Left colon (tissue), 2 donors: ENCODE data around the gene ARMC2. TPM values are rescaled to one million over a fixed set of nuclear protein-coding genes. Genes with fewer than 3 reads are reported as not detected.
"Not testable (repeated sequence)": the region's sequence is repeated elsewhere in the genome, so short reads cannot be mapped to it uniquely, and the experiment has no call there.

Source experiments
- ATAC-seq: fragments of 200-7000 bp; cut with Tn5 transposase; one replicate; pipeline ENCODE4 v1.9.1; 2020; ENCODE audit warnings: mild to moderate bottlenecking, moderate library complexity
- DNase-seq, 2 donors: peaks; one replicate each; pipeline ENCODE4 v3.0.0-alpha.2; 2020
- intact Hi-C, 2 donors: fragments of 100-400 bp; cut with DNase I in 1 of 2; cut with micrococcal nuclease in 1 of 2; formaldehyde crosslinking; loops; one replicate each; pipeline versions ENCODE4 v1.11.2 to v1.14.0; 2022; cut with DNase I, micrococcal nuclease
- total RNA-seq, 2 donors: library from RNA; stranded (reverse); fragmentation: NEBNext Ultra II Directional; extraction: Animal tissue kit (Norgen Biotek cat#: 25700); gene quantifications; one replicate each; pipeline ENCODE4 v1.2.1, GENCODE V29; 2021
- donor health status: DM: no; HTN: no; CAD: no.
- donor health status: DM: yes; HTN: yes; CAD: no.

The ARMC2 gene
- total RNA-seq, 2 donors from 2014 or later, result 3.4 to 3.8 TPM

GRCh38 chr6:108895571-108895970 is 47.3 kb downstream of the ARMC2 start:
- ATAC-seq, result no peak
- DNase-seq, result no peak
- intact Hi-C loops, result no loop called here

- intact Hi-C loops, result no loop called here
- DNase-seq (no peak), ATAC-seq (peak; percentile 18)
Measured at GRCh38 chr6:108896111-108896661, 48.0 kb downstream of the ARMC2 start.

DNA sequence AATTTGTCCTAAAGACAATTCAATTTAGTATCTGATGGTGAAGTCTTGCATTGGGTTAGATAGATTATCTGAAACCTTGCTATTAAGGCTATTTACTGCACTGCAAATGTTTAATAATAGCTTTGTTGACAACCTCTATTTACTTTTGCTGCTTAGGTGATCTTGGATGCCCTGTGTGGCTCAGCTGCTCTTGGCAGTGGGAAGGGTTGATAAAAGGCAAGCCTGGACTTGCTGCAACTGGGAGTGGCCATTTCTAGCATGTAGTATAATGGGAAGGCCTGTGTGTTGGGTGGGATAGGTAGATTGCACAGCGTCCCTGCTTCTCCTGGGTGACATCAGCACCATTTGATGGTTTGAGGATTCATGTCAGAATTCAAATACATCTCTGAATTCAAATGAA is 49.1 kb downstream of the ARMC2 start:
- no peak for DNase-seq
- intact Hi-C loops, result no loop called here
- ATAC-seq, result peak; percentile 77

DNA sequence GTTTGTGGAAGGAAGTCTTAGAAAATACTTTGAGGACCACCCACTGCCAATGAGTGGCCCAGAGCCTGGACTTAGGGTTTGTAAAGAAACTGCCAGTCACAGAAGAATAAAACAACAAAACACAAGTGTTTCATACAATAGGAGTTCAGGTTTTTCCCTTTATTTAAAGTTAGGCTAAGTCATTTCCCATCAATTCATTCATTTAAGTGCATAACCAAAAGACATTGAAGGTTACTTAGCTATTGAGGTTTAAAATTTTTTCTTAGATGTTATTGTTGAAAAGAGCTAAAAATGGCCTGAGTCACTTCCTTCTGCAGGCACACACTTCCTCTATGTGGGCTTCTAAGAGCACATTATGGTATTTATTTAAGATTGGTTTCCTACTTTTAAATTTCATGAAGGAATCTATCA is 54.2 kb downstream of the ARMC2 start:
- DNase-seq (no peak), ATAC-seq (no peak)
- intact Hi-C loops, result no loop called here

- DNase-seq (no peak), ATAC-seq (peak; percentile 80)
- intact Hi-C loops, result no loop called here
Measured at GRCh38 chr6:108903796-108904195, 55.6 kb downstream of the ARMC2 start.

DNA sequence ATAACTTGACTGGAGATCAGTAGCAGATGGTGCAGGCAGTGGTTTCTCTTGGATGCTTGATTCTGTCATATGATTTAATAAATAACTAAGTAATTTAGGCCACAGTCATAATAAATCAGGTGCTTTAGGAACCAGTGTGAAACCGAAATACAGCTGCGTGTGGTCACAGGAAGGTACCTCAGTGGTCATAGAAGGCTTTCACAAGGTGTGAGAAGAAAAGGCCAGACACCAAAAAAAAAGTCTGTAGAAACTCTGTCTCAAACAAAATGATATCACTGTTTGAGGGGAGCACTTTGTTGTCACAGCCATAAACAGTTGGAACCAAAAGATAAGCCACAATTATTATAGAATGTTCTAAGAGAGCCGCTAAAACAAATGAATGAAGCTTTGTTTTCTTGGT is 56.5 kb downstream of the ARMC2 start:
- ATAC-seq (peak; percentile 77), DNase-seq (peak in 1 of 2 donors; percentile 45)
- intact Hi-C loops, result no loop called here

DNA sequence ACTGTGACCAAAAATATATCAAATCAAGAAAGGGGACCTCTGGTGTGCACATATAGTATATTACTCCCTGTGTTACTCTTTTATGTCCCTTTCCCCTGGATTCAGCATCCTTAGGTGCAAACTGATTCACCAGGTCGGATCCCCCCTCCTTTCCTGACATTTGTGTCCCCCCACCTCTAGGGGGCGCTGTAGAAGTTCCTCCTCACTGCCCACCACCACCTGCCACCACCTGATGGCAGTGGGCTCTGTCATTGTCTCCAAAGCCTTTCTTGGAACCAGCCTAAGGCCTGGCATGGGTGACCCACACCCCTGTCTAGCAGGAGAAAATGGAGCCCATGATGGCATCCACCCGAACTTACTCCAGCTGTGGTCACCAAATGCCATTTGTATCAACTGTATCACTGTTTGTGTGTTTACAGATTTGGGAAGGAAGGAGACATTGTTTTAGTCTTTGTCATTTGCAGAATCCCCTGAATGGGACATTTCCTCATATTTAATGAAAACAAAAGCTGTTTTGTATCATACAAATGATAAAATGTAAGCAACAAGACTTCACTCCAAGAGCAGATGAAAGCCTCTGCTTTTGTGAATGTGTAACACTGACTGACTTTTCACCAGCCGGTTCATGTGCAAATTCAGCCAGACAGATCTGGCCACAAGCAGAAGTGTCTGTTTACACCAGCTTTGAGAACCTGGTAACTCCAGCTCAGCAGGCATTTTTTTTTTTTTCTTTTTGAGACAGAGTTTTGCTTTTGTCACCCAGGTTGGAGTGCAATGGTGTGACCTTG is 66.2 kb downstream of the ARMC2 start:
- ATAC-seq, result no peak
- no peak for DNase-seq
- intact Hi-C loops, result no loop called here

DNA sequence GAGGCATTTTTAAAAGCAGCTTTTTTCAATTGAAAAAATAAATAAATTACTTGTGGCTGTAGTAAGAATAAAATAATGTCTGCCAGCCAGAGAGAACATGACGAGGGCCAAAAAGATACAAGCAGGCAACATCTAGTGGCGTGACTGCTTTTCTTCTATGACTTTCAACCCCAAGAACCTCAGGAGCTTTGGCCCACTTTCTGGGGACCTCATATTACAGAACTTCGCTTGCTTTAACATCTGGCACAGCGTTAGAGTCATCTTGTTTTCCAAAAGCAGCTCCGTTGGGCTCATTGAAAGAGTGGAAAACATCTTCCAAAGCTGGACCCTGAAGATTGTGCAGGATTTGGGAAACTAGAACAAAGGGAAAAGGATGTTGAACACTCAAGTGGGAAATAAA is 67.0 kb downstream of the ARMC2 start:
- no peak for ATAC-seq
- intact Hi-C loops, result no loop called here

GRCh38 chr6:108916026-108916686 is 67.9 kb downstream of the ARMC2 start:
- no peak for ATAC-seq
- DNase-seq, result no peak
- intact Hi-C loops, result no loop called here

More for the DNA sequence above, 67.0 kb downstream of the ARMC2 start:
- no peak for DNase-seq

DNA sequence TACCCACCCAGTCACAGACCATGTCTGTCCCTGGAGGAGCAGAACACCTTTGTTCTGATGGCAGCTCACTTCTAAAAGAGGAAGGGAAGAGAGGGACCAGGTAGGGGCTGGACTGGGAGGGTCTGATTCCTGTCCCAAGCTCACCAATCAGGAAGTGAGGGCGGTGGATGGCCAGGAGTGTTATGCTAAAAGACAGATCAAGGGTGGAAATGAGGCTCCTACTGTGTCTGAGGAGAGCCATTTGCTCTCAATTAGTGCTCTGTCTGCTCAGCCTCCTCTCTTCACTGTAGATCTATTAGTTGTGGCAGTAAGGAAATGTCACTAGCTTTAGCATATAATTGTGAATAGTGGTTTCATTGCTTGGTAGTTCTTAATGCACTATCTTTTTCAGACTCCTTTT is 72.5 kb downstream of the ARMC2 start:
- DNase-seq (no peak), ATAC-seq (peak; percentile 40)
- intact Hi-C loops, result no loop called here

DNA sequence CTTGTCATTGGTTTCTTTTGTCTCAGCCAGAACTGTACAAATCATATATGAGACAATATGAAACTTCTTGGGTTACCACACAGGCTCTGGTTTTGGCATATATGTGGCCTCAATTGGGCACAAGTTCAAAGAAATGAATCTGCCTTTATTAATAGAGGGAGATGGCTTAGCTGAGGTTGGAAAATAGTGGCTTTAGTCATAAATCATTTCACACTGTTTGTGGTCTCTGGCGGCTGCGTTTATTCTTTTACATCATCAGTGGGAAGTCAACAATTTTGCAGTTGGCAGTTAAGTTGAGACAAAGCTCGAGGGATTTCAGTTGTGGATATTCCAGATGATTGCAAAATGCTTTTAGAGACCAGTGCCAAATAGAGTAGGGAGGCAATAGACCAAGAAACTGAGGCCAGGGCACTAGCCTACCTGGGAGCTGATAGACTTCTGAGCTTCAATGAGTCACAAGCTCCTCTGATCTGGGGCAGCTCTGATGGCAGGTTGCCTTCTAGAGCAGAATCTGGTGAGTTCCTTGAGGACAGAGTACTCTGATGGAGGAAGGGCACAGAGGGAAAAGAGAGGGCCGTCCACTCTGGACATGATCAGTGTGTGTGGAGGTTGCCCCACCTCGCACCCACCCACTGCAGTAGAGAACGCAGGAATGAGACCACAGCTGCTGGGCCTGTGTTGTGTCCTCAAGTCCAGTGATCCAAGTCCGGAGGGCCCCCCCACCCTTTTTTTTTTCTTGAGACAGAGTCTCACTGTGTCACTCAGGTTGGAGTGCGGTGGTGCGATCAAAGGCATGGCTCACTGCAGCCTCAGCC is 73.5 kb downstream of the ARMC2 start:
- DNase-seq, result no peak
- no peak for ATAC-seq
- intact Hi-C loops, result no loop called here

GRCh38 chr6:108922499-108922898 is 74.3 kb downstream of the ARMC2 start:
- intact Hi-C loops, result no loop called here
- ATAC-seq (no peak), DNase-seq (no peak)

DNA sequence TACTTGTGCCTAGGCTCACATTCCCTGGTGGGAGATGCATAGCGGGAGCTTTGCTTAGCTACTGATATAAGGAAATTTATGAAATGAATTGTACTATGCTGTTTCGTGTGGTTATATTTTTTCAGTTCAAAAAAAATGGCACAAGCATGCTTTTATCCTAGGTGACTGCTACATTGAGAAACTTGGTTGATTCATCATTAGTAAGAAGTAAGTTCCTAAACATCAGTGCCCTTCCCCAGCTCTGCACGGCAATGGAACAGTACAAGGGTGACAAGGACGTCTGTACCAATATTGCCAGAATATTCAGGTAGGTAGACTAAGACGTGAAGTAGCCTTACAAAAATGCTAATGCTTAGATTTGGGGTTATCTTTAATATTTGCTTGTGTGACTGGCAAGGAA is 79.7 kb downstream of the ARMC2 start:
- DNase-seq, result no peak
- intact Hi-C loops, result no loop called here
- ATAC-seq, result no peak

- ATAC-seq (no peak), DNase-seq (no peak)
- intact Hi-C loops, result no loop called here
Measured at GRCh38 chr6:108928650-108929049, 80.4 kb downstream of the ARMC2 start.

DNA sequence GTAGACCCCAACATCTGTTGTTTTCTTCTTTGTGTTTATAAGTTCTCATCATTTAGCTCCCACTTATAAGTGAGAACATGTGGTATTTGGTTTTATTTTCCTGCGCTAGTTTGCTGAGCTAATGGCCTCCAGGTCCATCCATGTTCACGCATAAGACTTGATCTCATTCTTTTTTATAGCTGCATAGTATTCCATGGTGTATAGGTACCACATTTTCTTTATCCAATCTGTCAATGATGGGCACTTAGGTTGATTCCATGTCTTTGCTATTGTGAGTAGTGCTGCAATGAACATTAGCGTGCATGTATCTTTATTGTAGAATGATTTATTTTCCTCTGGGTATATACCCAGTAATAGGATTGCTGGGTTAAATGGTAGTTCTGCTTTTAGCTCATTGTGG is 82.9 kb downstream of the ARMC2 start:
- DNase-seq, ATAC-seq, intact Hi-C loops: not testable (repeated sequence)

DNA sequence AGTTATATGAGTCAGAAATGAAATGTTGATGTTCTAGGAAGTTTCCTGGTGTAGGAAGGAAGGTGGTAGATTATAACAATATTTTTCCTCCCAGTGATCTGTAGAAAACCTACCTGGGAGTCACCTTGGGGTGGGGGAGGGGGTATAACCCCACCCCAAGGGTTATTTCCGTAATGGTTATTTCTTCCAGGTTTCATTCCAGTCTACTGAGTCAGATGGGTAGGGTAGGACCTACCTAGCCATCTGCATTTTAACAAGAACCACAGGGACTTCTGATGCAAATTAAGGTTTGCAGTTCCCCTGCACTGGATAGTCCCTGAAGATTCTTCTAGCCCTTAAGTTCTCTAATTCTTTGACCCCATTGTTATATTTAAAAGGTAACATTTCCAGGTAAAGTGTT is 88.9 kb downstream of the ARMC2 start:
- intact Hi-C loops, result no loop called here
- ATAC-seq, result no peak
- no peak for DNase-seq

GRCh38 chr6:108940741-108941140 is 92.5 kb downstream of the ARMC2 start:
- intact Hi-C loops, result loop anchor here in 1 of 2 donors (10.0 kb wide), 1 partner anchor 64 kb away; no protein-coding TSS in a partner anchor
- ATAC-seq, result no peak

GRCh38 chr6:108941281-108941680 is 93.1 kb downstream of the ARMC2 start:
- DNase-seq (no peak), ATAC-seq (no peak)
- intact Hi-C loops, result loop anchor here in 1 of 2 donors (10.0 kb wide), 1 partner anchor 64 kb away; no protein-coding TSS in a partner anchor

More at GRCh38 chr6:108940741-108941140, 92.5 kb downstream of the ARMC2 start:
- DNase-seq, result no peak

- intact Hi-C loops, result loop anchor here in 1 of 2 donors (10.0 kb wide), 1 partner anchor 63 kb away; no protein-coding TSS in a partner anchor
- ATAC-seq (peak; percentile 70), DNase-seq (no peak)
Measured at GRCh38 chr6:108941859-108942258, 93.6 kb downstream of the ARMC2 start.
